Transverse colon (tissue), 4 donors: Measurements from ENCODE around the gene HS3ST2.

Source experiments
- CTCF ChIP-seq, 5 experiments: fragments of 200-600 bp in 3 of 5; fragments of 450-650 bp in 2 of 5; sonication (generic) in 3 of 5; IDR thresholded peaks; 1 replicate in 2 of 5; 2 replicates in 3 of 5; pipeline ENCODE4 v1.5.1; 2016 to 2017; ENCODE audit warnings: antibody characterized with exemption in 5 of 5, inconsistent platforms in 3 of 5, mild to moderate bottlenecking in 2 of 5, moderate library complexity in 1 of 5
- POLR2A ChIP-seq: fragments of 450-650 bp; IDR thresholded peaks from one replicate; pipeline ENCODE4 v1.6.1; 2016; ENCODE audit warnings: antibody characterized with exemption, mild to moderate bottlenecking, moderate library complexity
- POLR2AphosphoS5 ChIP-seq, 3 donors: sonication (generic); formaldehyde crosslinking; IDR thresholded peaks; one replicate each; pipeline ENCODE4 v1.6.1; 2016; ENCODE audit warnings: antibody characterized with exemption in 3 of 3

- TF ChIP-seq CTCF (IDR thresholded peaks at IDR 0.05) (no peak), POLR2A (no peak), POLR2AphosphoS5 (IDR thresholded peaks at IDR 0.05) (no peak)
Observed at GRCh38 chr16:22888791-22889190, 74.8 kb downstream of the HS3ST2 start.
